Parathyroid adenoma (tissue), 2 donors: ENCODE measurements around the gene TMEM9.
A peak's percentile ranks its signal among the peaks of the same experiment; 100 is the strongest.

Source experiments
- H2AFZ ChIP-seq: fragments of 300-600 bp; sonication (generic); one replicate; pipeline ENCODE4 v1.7.0; 2017; ENCODE audit warnings: antibody characterized with exemption, mild to moderate bottlenecking
- H3K27ac ChIP-seq: fragments of 300-600 bp; sonication (generic); one replicate; pipeline ENCODE4 v1.7.0; 2017
- H3K27me3 ChIP-seq: fragments of 300-600 bp; sonication (generic); one replicate; pipeline ENCODE4 v1.7.0; 2017; ENCODE audit warnings: low read length; ENCODE audit not compliant: control insufficient read depth, insufficient read depth
- H3K36me3 ChIP-seq: fragments of 300-600 bp; sonication (generic); one replicate; pipeline ENCODE4 v1.7.0; 2017; ENCODE audit warnings: low read length; ENCODE audit not compliant: control insufficient read depth, insufficient read depth
- H3K4me1 ChIP-seq: fragments of 300-600 bp; sonication (generic); one replicate; pipeline ENCODE4 v1.7.0; 2017; ENCODE audit warnings: control low read depth
- H3K4me2 ChIP-seq: fragments of 300-600 bp; sonication (generic); one replicate; pipeline ENCODE4 v1.7.0; 2017; ENCODE audit warnings: low read length
- H3K4me3 ChIP-seq: fragments of 300-600 bp; sonication (generic); one replicate; pipeline ENCODE4 v1.7.0; 2017; ENCODE audit warnings: low read depth, low read length
- H3K79me2 ChIP-seq: fragments of 300-600 bp; sonication (generic); one replicate; pipeline ENCODE4 v1.7.0; 2017; ENCODE audit warnings: control low read depth
- H3K9ac ChIP-seq: fragments of 300-600 bp; sonication (generic); one replicate; pipeline ENCODE4 v1.7.0; 2017; ENCODE audit warnings: mild to moderate bottlenecking
- H3K9me3 ChIP-seq: fragments of 300-600 bp; sonication (generic); one replicate; pipeline ENCODE4 v1.7.0; 2017; ENCODE audit warnings: low read length; ENCODE audit not compliant: control insufficient read depth
- CTCF ChIP-seq: fragments of 300-600 bp; sonication (generic); IDR thresholded peaks from one replicate; pipeline ENCODE4 v1.7.0; 2017; ENCODE audit warnings: antibody characterized with exemption, mild to moderate bottlenecking
- donor health status: primary hyperparathyroidism.

The TMEM9 gene

DNA sequence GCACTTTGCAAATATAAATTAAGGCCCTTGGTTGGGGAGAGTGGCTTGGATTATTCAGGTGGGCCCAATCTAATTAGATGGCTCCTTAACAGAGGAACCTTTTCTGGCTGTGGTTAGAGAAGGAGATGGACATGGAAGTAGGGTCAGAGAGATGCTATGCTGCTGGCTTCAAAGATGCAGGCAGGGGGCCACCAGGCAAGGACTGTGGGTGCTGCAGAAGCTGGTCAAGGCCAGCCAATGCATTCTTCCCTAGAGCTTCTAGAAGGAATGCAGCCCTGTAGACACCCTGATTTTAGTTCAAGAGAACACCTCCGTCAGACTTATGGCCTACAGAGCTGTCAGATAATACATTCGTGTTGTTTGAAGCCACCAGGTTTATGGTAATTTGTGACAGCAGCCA, 3.7 kb upstream of the TMEM9 start:
- H3K4me3 ChIP-seq = no peak overlapping the region
- H3K9ac ChIP-seq = no peak overlapping the region
- H3K79me2 ChIP-seq = no peaks in the 10 kb centered on the region
- H3K27ac ChIP-seq = no peak overlapping the region
- H2AFZ ChIP-seq = no peak overlapping the region
- H3K4me1 ChIP-seq = no peaks in the 10 kb centered on the region
- TF ChIP-seq CTCF = no peak
- no peak overlapping the region for H3K4me2 ChIP-seq
- no peaks in the 10 kb centered on the region for H3K36me3 ChIP-seq
- H3K27me3 ChIP-seq = no peaks in the 10 kb centered on the region
- no peaks in the 10 kb centered on the region for H3K9me3 ChIP-seq

GRCh38 chr1:201156819-201157218, 2.5 kb upstream of the TMEM9 start:
- H3K4me3 ChIP-seq = no peak overlapping the region
- H3K27ac ChIP-seq = no peak overlapping the region
- no peaks in the 10 kb centered on the region for H3K27me3 ChIP-seq
- H3K4me1 ChIP-seq = no peaks in the 10 kb centered on the region
- H2AFZ ChIP-seq = no peak overlapping the region
- no peak for TF ChIP-seq CTCF
- no peaks in the 10 kb centered on the region for H3K79me2 ChIP-seq
- H3K9me3 ChIP-seq = no peaks in the 10 kb centered on the region
- no peak overlapping the region for H3K9ac ChIP-seq
- no peaks in the 10 kb centered on the region for H3K36me3 ChIP-seq
- no peak overlapping the region for H3K4me2 ChIP-seq

- Histone ChIP-seq H3K79me2 (no peaks in the 10 kb centered on the region), H3K9me3 (no peaks in the 10 kb centered on the region), H3K4me3 (no peak overlapping the region), H3K9ac (no peak overlapping the region), H3K4me1 (no peaks in the 10 kb centered on the region), H3K27ac (no peak overlapping the region), H2AFZ (no peak overlapping the region), H3K27me3 (no peaks in the 10 kb centered on the region), H3K4me2 (no peak overlapping the region), H3K36me3 (no peaks in the 10 kb centered on the region)
- no peak for TF ChIP-seq CTCF
These were observed 2.1 kb upstream of the TMEM9 start for GRCh38 chr1:201156346-201156745.

- H3K9ac ChIP-seq = no peak overlapping the region
- no peaks in the 10 kb centered on the region for H3K4me1 ChIP-seq
- H3K4me2 ChIP-seq = no peak overlapping the region
- no peaks in the 10 kb centered on the region for H3K27me3 ChIP-seq
- H3K27ac ChIP-seq = no peak overlapping the region
- H3K79me2 ChIP-seq = no peaks in the 10 kb centered on the region
- H2AFZ ChIP-seq = no peak overlapping the region
- no peak for TF ChIP-seq CTCF
- no peaks in the 10 kb centered on the region for H3K36me3 ChIP-seq
- no peaks in the 10 kb centered on the region for H3K9me3 ChIP-seq
- H3K4me3 ChIP-seq = no peak overlapping the region
These were observed 1.1 kb upstream of the TMEM9 start for GRCh38 chr1:201155354-201155753.

DNA sequence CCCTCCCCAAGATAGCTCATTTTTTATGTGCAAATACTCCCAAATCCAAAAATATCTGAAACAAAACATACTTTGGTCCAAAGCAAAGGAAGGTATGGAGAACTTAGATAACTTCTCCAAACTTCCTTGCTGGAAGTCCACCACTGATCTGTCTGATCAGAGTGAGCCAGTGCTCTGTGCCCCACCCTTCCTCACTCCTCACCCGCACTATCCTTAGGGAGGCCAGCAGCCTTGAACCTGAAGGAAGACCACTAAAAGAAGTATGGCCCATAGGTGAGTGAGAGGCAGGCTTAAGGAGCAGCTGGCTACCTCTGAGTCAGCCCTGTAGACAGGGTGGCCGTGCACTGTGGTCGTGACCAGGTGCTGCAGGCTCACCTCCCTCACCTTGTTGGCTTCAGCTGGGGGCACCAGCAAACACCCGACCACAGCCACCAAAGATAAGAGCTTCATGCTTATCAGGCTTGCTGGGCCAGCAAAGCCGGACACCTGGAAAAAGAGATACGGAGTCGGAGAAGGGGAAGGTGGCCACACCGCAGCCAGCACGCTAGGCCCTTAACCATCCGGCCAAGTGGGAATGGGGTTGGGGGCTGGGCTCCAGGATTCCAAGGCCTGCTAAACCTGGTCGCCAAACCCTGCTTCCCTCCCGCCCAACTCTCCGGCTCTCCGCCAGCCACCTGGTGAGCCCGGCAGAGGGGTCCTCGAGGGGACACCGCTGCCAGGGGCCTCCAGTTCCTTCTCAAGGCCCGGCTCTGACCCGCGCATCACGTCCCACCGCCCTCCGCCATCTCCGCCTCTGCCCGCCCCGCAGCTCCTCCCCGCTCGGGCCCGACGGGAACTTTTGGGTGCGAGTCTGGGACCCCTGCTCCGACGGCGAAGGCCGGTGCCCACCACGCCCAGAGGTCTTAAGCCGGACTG, 543 bp downstream of the TMEM9 start:
- Histone ChIP-seq H3K9ac (peak overlapping the region; percentile 61), H3K4me2 (peak overlapping the region; percentile 74), H2AFZ (peak overlapping the region; percentile 90), H3K4me1 (no peaks in the 10 kb centered on the region), H3K9me3 (no peaks in the 10 kb centered on the region), H3K36me3 (no peaks in the 10 kb centered on the region), H3K27me3 (no peaks in the 10 kb centered on the region), H3K79me2 (no peaks in the 10 kb centered on the region), H3K4me3 (peak overlapping the region; percentile 75), H3K27ac (peak overlapping the region; percentile 34)
- TF ChIP-seq CTCF = no peak
